Effector CD8-positive, alpha-beta T cell (primary cell): ENCODE data around the gene DSP.
A peak's percentile ranks its signal among the peaks of the same experiment; 100 is the strongest.

ENCODE experiments used
- DNase-seq: peaks from one replicate; lab custom pipeline; 2025; lab: John Stamatoyannopoulos, UW

DSP gene

DNA sequence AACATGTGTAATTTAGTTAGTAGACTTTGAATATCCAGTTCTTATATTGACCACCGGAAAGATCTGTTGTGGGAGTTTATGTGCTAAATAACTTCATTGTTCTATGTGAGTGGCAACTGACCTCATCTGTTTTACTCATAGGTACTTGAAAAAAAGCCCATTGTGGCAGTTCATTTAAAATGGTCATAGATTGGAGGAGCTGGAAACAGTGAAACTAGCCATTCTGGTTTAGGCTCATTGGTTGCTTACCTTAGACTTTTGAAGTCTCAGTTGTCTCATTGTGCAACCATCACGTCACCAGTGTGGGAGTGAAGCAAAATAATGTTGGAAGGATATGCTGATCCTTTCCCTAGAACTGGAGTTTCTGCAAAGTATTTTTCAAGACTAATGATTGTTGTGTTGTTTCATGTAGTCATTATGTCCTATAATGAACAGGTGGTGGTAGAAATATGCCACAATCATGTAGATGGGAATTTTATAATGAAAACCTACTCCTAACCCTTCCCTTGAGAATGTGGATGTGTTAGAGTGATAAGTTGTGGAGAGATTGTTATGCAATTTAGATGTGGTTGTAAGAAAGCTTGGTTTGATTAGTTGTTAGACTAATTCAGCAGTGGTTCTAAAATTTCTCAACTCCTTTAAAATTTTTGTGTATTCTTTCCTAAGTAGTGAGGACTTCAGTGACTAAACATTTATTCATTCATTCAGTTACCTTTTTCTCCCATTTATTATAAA is 18.3 kb downstream of the DSP start:
- no peak for DNase-seq

DNA sequence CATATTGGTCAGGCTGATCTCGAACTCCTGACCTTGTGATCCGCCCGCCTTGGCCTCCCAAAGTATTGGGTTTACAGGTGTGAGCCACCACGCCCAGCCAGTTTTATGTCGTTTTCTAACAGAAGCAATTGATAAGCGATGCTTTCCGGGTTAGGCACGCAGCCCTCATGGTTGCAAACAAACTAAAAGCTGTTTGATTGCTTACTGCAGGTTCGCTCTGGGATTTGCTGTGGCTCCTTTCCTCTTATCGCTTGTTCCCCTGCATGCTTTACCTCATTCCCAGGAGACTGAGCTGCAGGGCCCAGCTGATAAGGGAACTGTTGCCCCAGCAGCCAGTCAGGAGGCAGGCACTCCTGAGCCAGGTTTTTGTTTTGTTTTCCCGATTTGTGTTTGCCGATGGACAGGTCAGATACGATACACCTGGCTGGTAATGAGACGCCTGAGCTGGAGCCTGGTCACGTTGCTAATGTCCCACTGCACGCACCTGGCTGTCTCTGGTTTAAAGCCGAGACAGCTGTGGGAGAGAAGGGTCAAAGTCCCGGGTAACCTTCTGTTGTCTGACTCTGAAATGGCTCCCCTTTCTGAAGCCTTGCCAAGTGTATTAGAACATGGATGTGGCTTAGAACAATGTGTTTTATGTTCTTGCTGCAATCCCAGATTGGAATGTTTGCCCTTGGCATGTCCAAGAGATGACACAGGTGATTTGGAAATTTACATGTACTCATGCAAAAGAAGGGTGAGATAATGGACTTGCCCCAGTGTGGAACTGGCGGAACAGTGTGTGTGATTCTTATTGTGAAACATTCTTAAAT is 19.9 kb downstream of the DSP start:
- DNase-seq = no peak

DNA sequence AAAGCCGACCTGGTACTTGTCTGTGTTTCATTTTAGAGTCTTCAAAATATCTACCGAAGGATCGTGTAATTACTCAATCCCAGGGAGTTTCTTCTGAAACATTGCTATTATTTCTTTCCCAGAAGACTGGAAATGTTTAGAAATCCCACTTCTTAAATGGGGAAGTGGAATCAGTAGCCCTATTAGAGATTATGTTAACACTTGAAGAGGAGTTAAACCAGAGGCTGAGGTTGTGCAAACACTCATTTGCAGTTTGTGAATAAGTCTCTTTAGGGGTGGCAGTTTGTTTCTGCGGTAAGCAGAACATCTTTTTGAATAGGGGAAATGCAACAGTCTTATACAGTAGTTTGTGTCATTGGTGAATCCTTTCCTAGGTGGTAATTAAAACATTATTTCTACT is 21.3 kb downstream of the DSP start:
- no peak for DNase-seq

DNA sequence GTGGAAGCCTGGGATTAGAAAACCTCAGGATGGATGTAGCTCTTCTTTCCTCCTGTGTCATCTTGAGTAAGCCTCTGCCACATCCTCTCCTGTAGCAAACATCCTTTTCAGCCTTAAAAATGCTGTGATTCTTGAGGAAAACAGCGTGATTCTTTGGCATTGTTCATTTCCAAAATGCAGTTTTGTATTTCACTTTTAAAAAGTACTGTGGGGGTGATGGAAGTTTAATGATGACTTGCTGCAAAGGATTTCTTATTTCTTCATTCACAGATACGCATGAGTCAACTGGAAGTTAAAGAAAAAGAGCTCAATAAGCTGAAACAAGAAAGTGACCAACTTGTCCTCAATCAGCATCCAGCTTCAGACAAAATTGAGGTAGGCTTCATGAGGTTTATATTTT is 24.6 kb downstream of the DSP start:
- DNase-seq = no peak

DNA sequence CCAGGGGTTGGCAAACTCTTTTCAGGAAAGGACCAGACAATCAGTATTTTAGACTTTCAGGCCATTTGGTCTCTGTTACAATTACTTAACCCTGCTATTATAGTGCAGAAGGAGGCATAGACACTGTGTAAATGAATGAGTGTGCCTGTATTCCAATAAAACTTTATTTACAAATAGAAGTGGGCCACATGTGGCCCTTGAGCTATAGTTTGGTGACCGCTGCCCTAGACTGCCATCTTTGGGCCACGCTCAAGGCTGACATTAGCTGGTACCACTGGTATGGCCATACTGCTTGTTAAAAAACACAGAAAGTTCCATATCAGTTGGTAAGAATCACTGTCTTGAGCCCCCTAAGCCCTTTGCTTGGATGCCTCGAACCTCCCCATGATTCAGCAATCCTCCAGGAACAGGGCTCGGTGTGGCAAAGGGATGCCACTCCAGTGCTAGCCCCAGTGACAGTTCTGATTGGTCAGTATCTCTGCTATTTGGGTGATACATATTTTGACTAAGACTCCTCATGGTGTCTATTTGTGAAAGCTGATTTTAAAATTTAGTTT is 25.2 kb downstream of the DSP start:
- no peak for DNase-seq

DNA sequence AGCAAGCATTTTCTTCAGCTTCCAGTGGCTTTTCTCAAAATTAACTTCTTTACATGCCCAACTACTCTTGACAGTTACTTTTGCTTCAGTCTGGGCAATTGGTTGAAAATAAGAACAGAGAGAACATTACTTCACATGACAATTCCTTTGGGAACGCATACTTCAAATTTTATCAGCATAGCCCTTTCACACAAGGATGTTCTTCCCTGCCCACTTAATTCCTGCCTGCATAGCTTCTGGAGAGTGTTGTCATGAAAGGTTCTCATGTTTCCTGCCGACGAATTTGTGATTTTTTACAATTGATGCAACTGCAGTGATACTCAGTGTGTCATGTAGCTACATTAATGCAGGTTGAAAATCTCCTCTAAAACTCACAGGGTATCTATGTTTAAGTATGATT is 26.6 kb downstream of the DSP start:
- DNase-seq = no peak

DNA sequence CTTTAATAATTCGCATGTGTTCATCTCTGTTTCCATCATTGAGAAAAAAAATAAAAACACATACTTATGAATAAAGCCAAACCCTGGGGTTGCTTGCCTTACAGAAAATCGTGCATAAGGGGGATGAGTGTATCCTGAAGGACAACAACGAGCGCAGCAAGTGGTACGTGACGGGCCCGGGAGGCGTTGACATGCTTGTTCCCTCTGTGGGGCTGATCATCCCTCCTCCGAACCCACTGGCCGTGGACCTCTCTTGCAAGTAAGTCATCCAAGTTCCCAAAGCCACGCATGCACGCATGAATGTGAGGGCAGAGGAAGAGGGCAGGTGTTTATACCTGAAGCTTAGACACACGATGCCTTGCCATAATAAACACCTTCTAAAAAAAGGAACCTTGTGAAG is 27.6 kb downstream of the DSP start:
- no peak for DNase-seq

DNA sequence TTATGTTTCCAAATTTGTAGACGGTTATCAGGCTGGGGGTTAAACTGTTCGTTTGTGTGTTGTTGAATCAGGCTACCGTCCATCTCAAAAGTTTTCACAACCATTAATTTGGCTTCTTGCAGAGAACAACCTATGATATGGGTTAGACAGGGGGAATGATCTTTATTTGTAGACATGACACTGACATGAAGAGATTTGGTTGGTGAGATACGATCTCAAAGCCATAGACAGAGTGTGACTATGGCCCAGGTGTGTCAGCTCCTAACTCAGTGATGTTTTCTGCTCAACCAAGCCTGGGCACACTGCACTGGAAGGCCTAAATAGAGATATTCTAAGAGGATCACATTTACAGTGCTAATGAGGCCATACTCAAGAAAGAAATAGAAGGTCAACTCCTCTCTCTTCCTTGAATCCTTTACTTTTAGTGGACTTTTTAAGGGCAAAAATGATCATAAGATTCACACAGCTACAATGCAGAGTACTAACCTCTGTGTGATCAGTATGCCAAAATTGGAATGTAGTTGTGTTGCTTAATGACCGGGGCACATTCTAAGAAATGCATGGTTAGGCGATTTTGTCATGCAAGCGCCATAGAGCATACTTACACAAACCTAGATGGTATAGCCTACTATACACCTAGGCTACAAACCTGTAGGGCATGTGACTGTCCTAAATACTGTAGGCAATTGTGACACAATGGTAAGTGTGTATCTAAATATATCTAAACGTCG is 30.9 kb downstream of the DSP start:
- no peak for DNase-seq

DNA sequence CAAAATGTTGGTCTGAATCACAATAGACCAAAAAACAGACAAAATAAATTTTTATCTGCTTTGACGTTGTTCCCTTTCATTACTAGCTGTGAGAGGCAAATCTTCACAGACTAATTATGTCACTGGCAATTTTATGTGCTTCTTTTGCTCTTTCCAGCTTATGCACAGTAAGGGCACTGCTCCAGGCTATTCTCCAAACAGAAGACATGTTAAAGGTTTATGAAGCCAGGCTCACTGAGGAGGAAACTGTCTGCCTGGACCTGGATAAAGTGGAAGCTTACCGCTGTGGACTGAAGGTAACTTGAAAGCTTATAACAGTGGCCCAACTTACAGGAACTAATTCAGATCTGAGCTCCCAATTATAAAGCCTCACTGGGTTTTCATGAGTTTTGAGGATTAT is 33.0 kb downstream of the DSP start:
- no peak for DNase-seq

DNA sequence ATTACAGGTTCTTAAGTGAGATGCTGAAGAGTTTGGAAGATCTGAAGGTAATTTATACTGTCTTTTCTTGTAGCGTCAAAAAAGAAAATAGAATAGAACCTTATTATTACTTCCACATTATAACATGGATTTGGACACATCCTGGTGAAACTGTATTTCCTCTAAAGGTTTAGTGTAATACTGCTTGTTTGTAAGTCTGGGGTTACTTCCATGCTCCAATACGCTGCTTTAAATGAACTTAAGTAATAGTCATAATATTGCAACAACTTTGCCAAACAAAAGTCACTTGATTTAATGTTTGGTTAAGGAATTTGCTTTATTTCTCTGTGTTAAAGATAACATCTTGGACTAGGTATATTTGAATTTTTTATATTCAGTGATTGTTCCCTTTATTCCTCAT is 37.0 kb downstream of the DSP start:
- DNase-seq = no peak

DNA sequence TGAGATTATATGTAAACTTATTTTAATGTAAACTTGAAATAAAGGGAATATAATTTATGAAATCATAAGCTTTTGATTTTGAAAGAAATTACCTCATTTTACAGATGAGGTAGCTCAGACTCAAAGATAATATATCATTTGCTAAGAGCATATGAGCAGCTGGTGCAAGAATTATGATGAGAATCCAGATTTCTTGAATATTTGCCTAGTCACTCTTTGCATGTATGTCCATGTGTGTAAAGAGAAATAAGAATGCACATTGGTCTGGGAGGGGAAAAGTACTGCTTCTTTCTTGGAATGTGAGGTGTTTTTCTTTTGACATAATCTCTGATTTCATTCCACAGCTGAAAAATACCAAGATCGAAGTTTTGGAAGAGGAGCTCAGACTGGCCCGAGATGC is 37.5 kb downstream of the DSP start:
- DNase-seq = no peak

DNA sequence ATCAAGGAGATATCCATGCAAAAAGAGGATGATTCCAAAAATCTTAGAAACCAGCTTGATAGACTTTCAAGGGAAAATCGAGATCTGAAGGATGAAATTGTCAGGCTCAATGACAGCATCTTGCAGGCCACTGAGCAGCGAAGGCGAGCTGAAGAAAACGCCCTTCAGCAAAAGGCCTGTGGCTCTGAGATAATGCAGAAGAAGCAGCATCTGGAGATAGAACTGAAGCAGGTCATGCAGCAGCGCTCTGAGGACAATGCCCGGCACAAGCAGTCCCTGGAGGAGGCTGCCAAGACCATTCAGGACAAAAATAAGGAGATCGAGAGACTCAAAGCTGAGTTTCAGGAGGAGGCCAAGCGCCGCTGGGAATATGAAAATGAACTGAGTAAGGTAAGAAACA is 38.4 kb downstream of the DSP start:
- DNase-seq = no peak

DNA sequence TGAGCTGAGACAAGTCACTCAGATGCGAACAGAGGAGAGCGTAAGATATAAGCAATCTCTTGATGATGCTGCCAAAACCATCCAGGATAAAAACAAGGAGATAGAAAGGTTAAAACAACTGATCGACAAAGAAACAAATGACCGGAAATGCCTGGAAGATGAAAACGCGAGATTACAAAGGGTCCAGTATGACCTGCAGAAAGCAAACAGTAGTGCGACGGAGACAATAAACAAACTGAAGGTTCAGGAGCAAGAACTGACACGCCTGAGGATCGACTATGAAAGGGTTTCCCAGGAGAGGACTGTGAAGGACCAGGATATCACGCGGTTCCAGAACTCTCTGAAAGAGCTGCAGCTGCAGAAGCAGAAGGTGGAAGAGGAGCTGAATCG is 39.1 kb downstream of the DSP start:
- DNase-seq = no peak

DNA sequence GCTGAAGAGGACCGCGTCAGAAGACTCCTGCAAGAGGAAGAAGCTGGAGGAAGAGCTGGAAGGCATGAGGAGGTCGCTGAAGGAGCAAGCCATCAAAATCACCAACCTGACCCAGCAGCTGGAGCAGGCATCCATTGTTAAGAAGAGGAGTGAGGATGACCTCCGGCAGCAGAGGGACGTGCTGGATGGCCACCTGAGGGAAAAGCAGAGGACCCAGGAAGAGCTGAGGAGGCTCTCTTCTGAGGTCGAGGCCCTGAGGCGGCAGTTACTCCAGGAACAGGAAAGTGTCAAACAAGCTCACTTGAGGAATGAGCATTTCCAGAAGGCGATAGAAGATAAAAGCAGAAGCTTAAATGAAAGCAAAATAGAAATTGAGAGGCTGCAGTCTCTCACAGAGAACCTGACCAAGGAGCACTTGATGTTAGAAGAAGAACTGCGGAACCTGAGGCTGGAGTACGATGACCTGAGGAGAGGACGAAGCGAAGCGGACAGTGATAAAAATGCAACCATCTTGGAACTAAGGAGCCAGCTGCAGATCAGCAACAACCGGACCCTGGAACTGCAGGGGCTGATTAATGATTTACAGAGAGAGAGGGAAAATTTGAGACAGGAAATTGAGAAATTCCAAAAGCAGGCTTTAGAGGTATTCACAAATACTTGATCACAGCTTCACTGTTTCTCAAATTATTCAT is 39.6 kb downstream of the DSP start:
- no peak for DNase-seq

DNA sequence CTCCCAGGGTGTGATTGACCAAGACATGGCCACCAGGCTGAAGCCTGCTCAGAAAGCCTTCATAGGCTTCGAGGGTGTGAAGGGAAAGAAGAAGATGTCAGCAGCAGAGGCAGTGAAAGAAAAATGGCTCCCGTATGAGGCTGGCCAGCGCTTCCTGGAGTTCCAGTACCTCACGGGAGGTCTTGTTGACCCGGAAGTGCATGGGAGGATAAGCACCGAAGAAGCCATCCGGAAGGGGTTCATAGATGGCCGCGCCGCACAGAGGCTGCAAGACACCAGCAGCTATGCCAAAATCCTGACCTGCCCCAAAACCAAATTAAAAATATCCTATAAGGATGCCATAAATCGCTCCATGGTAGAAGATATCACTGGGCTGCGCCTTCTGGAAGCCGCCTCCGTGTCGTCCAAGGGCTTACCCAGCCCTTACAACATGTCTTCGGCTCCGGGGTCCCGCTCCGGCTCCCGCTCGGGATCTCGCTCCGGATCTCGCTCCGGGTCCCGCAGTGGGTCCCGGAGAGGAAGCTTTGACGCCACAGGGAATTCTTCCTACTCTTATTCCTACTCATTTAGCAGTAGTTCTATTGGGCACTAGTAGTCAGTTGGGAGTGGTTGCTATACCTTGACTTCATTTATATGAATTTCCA is 43.9 kb downstream of the DSP start:
- no peak for DNase-seq

DNA sequence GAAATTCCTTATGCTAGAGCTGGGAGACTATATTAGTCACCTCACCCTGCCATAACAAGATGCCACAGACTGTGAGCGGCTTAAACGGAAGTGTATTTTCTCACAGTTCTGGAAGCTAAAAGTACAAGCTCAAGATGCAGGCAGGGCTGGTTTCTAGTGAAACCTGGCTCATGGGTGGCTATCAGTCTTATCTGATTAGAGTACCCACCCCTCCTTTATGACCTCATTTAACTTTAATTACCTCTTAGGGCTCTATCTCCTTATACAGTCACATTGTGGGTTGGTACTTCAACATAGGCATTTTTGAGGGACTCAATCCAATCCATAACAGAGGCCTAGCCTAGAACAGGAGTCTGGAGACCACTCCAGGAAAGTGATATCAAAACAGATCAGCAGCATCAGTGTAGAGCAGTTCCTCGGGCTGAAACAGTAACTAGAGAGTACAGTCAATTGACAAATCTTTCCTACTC is 46.2 kb downstream of the DSP start:
- DNase-seq = no peak

DNA sequence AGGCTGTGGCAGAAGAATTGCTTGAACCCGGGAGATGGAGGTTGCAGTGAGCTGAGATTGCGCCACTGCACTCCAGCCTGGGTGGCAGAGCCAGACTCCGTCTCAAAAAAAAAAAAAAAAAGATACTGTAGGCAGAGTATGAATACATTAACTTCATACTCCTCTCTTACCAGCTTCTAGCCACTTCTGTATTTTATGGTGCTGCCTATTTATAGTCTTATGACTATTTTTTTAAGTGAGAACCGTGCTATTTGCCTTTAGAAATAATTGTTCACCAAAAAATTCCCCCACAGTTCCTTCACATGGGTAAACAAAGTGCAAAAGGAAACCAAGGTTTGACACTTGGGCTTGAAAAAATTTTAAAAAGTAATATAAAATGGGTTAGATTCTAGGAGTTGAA is 47.0 kb downstream of the DSP start:
- no peak for DNase-seq

DNA sequence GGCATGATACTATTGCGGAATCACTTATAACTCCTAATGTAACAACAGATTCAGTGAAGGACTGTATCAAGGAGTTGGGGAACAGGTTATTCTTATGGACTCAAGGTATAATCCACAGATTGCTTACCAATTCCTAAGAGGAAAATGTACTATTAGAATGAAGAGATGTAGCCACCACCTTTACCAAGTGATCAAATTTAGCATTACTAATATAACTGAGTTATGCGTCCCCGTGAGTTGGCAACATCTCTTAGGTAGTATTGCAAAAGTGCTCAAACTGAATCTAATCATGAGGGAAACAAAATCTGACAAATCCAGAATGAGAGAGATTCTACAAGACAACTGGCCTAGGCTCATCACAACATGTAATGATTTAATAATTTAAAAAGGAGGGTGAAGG is 47.8 kb downstream of the DSP start:
- DNase-seq = no peak

DNA sequence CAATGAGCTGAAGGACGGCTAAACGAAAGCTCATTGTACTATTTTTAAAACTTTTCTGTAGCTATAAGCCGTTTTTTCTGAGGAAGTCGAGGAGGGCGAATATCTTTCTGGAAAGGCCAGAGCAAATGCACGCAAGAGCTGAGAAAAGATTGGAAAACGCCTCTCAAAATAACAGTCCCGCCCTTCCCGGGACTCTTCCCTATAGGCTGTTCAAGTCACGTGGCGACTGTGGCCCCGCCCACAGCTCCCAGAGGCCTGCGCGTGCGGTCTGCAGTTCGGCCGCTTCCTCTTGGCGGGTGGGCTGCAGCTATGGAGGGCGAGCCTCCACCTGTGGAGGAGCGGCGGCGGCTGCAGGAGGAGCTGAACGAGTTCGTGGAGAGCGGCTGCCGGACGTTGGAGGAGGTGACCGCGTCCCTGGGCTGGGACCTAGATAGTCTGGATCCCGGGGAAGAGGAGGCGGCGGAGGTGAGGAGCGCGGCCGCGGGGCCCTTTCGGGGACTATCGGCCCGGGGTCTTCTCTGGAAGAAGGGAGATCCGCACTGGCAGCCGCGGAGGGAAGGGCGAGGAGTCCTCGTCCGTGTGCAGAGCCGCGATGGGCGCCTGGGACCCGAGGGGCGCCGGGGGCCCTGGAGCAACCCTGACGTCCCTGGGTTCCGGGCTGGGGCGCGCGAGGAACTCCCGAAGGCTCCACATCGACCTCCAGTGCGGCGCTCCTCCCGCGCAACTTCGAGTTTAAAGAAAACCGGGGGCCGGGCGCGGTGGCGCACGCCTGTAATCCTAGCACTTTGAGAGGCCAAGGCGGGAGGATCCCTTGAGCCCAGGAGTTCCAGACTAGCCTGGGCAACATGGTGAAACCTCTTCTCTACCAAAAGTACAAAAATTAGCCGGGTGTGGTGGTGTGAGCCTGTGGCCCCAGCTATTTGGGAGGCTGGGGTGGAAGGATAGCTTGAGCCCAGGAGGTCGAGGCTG is 48.8 kb downstream of the DSP start, which contains the start of gene SNRNP48:
TSS of gene SNRNP48 (plus strand) at position 250 of the 969 bp plus-strand sequence. CDS start at position 310, 60 bp downstream.
- peak; percentile 89 for DNase-seq

DNA sequence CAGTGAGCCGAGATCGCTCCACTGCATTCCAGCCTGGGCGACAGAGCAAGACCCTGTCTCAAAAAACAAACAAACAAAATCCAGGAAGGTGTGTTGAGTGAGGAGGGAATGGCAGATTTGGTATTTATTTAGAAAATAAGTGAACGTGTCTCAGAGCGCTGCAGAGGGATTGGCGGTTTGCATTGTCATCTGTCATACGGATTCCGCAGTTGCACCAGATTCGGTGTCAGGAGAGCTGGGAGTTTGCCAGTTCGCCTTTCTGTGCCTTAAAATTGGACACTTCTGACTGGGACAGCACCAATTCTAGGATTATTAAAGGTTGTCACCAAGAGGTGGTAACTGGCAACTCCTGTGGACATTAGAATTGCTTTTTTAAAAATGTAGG is 49.4 kb downstream of the DSP start:
- DNase-seq = no peak
